Vagina (tissue), 2 donors: ENCODE measurements around the gene JAGN1.

ENCODE experiments used
- POLR2A ChIP-seq, 2 donors: fragments of 450-650 bp; IDR thresholded peaks; one replicate each; pipeline ENCODE4 v1.6.1; 2017; ENCODE audit warnings: antibody characterized with exemption in 2 of 2, mild to moderate bottlenecking in 2 of 2, moderate library complexity in 2 of 2
- TF ChIP-seq, protein P1 (sequence below), 3 experiments: fragments of 450-650 bp in 2 of 3; fragments of 200-600 bp in 1 of 3; sonication (generic) in 1 of 3; IDR thresholded peaks; one replicate each; pipeline ENCODE4 v1.5.1; 2017 to 2019; ENCODE audit warnings: antibody characterized with exemption in 3 of 3, mild to moderate bottlenecking in 2 of 3, moderate library complexity in 2 of 3

GRCh38 chr3:9930804-9931418, 40.5 kb downstream of the JAGN1 start:
- TF ChIP-seq, protein P1, sequence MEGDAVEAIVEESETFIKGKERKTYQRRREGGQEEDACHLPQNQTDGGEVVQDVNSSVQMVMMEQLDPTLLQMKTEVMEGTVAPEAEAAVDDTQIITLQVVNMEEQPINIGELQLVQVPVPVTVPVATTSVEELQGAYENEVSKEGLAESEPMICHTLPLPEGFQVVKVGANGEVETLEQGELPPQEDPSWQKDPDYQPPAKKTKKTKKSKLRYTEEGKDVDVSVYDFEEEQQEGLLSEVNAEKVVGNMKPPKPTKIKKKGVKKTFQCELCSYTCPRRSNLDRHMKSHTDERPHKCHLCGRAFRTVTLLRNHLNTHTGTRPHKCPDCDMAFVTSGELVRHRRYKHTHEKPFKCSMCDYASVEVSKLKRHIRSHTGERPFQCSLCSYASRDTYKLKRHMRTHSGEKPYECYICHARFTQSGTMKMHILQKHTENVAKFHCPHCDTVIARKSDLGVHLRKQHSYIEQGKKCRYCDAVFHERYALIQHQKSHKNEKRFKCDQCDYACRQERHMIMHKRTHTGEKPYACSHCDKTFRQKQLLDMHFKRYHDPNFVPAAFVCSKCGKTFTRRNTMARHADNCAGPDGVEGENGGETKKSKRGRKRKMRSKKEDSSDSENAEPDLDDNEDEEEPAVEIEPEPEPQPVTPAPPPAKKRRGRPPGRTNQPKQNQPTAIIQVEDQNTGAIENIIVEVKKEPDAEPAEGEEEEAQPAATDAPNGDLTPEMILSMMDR (IDR thresholded peaks at IDR 0.05), result no peak
- TF ChIP-seq POLR2A (IDR thresholded peaks at IDR 0.05), result no peak
